B cell (primary cell): Measurements from ENCODE around the gene OR6J1. TPM values are rescaled to one million over a fixed set of nuclear protein-coding genes. Genes with fewer than 3 reads are reported as not detected.
A peak's percentile ranks its signal among the peaks of the same experiment; 100 is the strongest.

Experiments used
- ATAC-seq: fragments of 200-7000 bp; cut with Tn5 transposase; one replicate; pipeline ENCODE4 v1.10.0; 2021; ENCODE audit warnings: low read depth, mild to moderate bottlenecking, moderate number of reproducible peaks, moderate library complexity
- CTCF ChIA-PET: fragments of 350-600 bp; sonication (Branson Sonifier 250); formaldehyde crosslinking; loops from one replicate; lab custom pipeline; 2021; ENCODE audit warnings: antibody characterized with exemption, inconsistent platforms; lab: Charles Lee
- POLR2A ChIA-PET: fragments of 350-600 bp; sonication (Branson Sonifier 250); formaldehyde crosslinking; loops from one replicate; lab custom pipeline; 2021; ENCODE audit warnings: antibody characterized with exemption; lab: Charles Lee
- DNase-seq: peaks from one replicate; pipeline ENCODE4 v3.0.0; 2013
- H2AFZ ChIP-seq: 2 replicates; pipeline ENCODE4 v1.6.1; 2012; ENCODE audit warnings: mild to moderate bottlenecking, low read depth, low read length; ENCODE audit not compliant: insufficient read depth, poor library complexity, severe bottlenecking
- H3K27ac ChIP-seq, 2 donors: 1 replicate in 1 of 2; 2 replicates in 1 of 2; pipeline ENCODE4 v1.5.1; 2012 to 2013; ENCODE audit warnings: low read length in 2 of 2, mild to moderate bottlenecking in 2 of 2, moderate library complexity in 1 of 2
- H3K27me3 ChIP-seq, 4 experiments: fragments of 200-600 bp in 1 of 4; sonication (generic) in 1 of 4; replicated peaks in 1 of 4; 1 replicate in 2 of 4; 2 replicates in 2 of 4; pipeline versions ENCODE4 v1.6.1 to v1.7.0; 2013 to 2016; ENCODE audit warnings: low read length in 3 of 4, mild to moderate bottlenecking in 2 of 4, mixed read lengths in 1 of 4, moderate library complexity in 1 of 4; ENCODE audit not compliant: insufficient read depth in 4 of 4, control insufficient read depth in 3 of 4; ENCODE audit errors: control extremely low read depth in 1 of 4
- H3K36me3 ChIP-seq, 2 experiments: replicated peaks in 1 of 2; 1 replicate in 1 of 2; 2 replicates in 1 of 2; pipeline versions ENCODE4 v1.6.1 to v1.7.1; 2013; ENCODE audit warnings: low read length in 1 of 2; ENCODE audit not compliant: insufficient read depth in 2 of 2, control insufficient read depth in 1 of 2; ENCODE audit errors: control extremely low read depth in 1 of 2, extremely low read depth in 1 of 2
- H3K4me1 ChIP-seq, 2 donors: fragments of 200-600 bp in 1 of 2; sonication (generic) in 1 of 2; 1 replicate in 1 of 2; 2 replicates in 1 of 2; pipeline versions ENCODE4 v1.5.1 to v1.6.1; 2013 to 2017; ENCODE audit warnings: low read length in 2 of 2; ENCODE audit not compliant: control insufficient read depth in 2 of 2, insufficient read depth in 2 of 2
- H3K4me2 ChIP-seq: replicated peaks from 2 replicates; pipeline ENCODE3; 2012; ENCODE audit warnings: mild to moderate bottlenecking, low read depth, low read length; ENCODE audit not compliant: poor library complexity, severe bottlenecking
- H3K4me3 ChIP-seq, 5 experiments: fragments of 200-600 bp in 1 of 5; sonication (generic) in 1 of 5; 1 replicate in 3 of 5; 2 replicates in 2 of 5; pipeline versions ENCODE4 v1.5.1 to v1.7.0; 2011 to 2016; ENCODE audit warnings: low read length in 4 of 5, mild to moderate bottlenecking in 4 of 5, low read depth in 2 of 5, control low read depth in 1 of 5, moderate library complexity in 1 of 5; ENCODE audit not compliant: insufficient read depth in 1 of 5; ENCODE audit errors: control extremely low read depth in 1 of 5, extremely low read depth in 1 of 5
- H3K79me2 ChIP-seq: fragments of 200-600 bp; sonication (generic); one replicate; pipeline ENCODE4 v1.6.0; 2016; ENCODE audit warnings: low read length; ENCODE audit not compliant: control insufficient read depth, insufficient read depth
- H3K9ac ChIP-seq: fragments of 200-600 bp; sonication (generic); 2 replicates; pipeline ENCODE4 v1.6.1; 2017; ENCODE audit warnings: mild to moderate bottlenecking, low read length, moderate library complexity
- H3K9me3 ChIP-seq, 3 donors: one replicate each; pipeline versions ENCODE4 v1.6.1 to v1.7.1; 2013; ENCODE audit warnings: low read length in 2 of 3; ENCODE audit not compliant: control insufficient read depth in 2 of 3, insufficient read depth in 1 of 3; ENCODE audit errors: control extremely low read depth in 1 of 3
- H4K20me1 ChIP-seq: 2 replicates; pipeline ENCODE4 v1.6.0; 2012; ENCODE audit warnings: mild to moderate bottlenecking, low read length; ENCODE audit not compliant: insufficient read depth, control insufficient read depth, poor library complexity, severe bottlenecking
- H3K27ac Mint-ChIP-seq: one replicate; pipeline ENCODE4 v1.8.0; 2021; ENCODE audit warnings: mixed read lengths
- H3K27me3 Mint-ChIP-seq: one replicate; pipeline ENCODE4 v1.8.0; 2021; ENCODE audit warnings: mixed read lengths
- H3K4me1 Mint-ChIP-seq: one replicate; pipeline ENCODE4 v1.8.0; 2021; ENCODE audit warnings: mixed read lengths
- H3K4me3 Mint-ChIP-seq: one replicate; pipeline ENCODE4 v1.8.0; 2021; ENCODE audit warnings: mixed read lengths
- H3K9me3 Mint-ChIP-seq: one replicate; pipeline ENCODE4 v1.8.0; 2022; ENCODE audit warnings: mixed read lengths; ENCODE audit not compliant: insufficient read depth
- CTCF ChIP-seq: fragments of 200-600 bp; IDR thresholded peaks from one replicate; pipeline ENCODE4 v1.8.0; 2022; ENCODE audit warnings: antibody characterized with exemption, mild to moderate bottlenecking
- EZH2 ChIP-seq: IDR thresholded peaks from 2 replicates; pipeline ENCODE4 v1.6.1; 2012; ENCODE audit warnings: borderline replicate concordance, low read depth, mild to moderate bottlenecking, moderate library complexity, low read length; ENCODE audit not compliant: insufficient read depth, poor library complexity, severe bottlenecking
- WGBS: methylation state at CpG from one replicate; pipeline ENCODE4 v1.1.5; 2013; ENCODE audit warnings: missing lambda C conversion rate; ENCODE audit not compliant: insufficient coverage; 5-methylcytosine and 5-hydroxymethylcytosine counted together
- intact Hi-C: fragments of 100-400 bp; cut with micrococcal nuclease; formaldehyde crosslinking; loops from one replicate; pipeline ENCODE4 v1.10.0; 2022
- polyA plus RNA-seq: library from polyadenylated mRNA; depleted of rRNA; stranded (reverse); fragments of >200 nt; gene quantifications from 2 replicates; pipeline ENCODE4 v1.2.3, GENCODE V29; 2012
- total RNA-seq, 2 donors: library from RNA; stranded (reverse); fragments of 120-200 nt in 1 of 2; gene quantifications; 1 replicate in 1 of 2; 2 replicates in 1 of 2; pipeline versions ENCODE4 v1.2.3 to v1.2.4, GENCODE V29; 2013 to 2022

The OR6J1 gene
- total and polyA plus RNA-seq, 2 donors (not counting 1 experiment from before 2014, with no cell fraction given) = not detected

GRCh38 chr14:22598099-22598895, 45.9 kb downstream of the OR6J1 start, which contains the start of gene ABHD4:
Gene ABHD4, plus strand, starts transcription at chr14:22598300. Its CDS starts 7 bp downstream, at chr14:22598307.
- H3K9me3 Mint-ChIP-seq = no peaks in the 10 kb centered on the region
- peak within 1 kb of the TSS; percentile 46 to 76 for H3K27ac ChIP-seq
- intact Hi-C loops = loop anchor here (1.0 to 5.0 kb wide), 2 partner anchors 9 to 254 kb away; partner anchors contain the start of gene DAD1
- peak within 1 kb of the TSS; percentile 90 to 97 (median 92) for H3K4me3 ChIP-seq
- peaks cover 0 to 22% of the 10 kb centered on the region in 2 experiments for H3K36me3 ChIP-seq
- H3K27ac Mint-ChIP-seq = peak within 1 kb of the TSS; percentile 96
- H2AFZ ChIP-seq = peak within 1 kb of the TSS; percentile 94
- H3K4me1 Mint-ChIP-seq = peaks cover 28% of the 10 kb centered on the region
- DNase-seq (peak; percentile 79), ATAC-seq (peak; percentile 96)
- H3K4me2 ChIP-seq = peak within 1 kb of the TSS; percentile 83
- H3K9ac ChIP-seq = peak within 1 kb of the TSS; percentile 92
- H3K27me3 Mint-ChIP-seq = peaks cover 3% of the 10 kb centered on the region
- no peaks in the 10 kb centered on the region for H4K20me1 ChIP-seq
- CTCF ChIA-PET = interaction anchor here (0.6 to 5.3 kb wide), 13 partner anchors 9 to 397 kb away, joined by 3 to 28 read pairs (median 4); partner anchors contain the start of genes DAD1, LRP10 and REM2
- under 1% methylated on average over 41 of the region's 49 CpGs for WGBS
- no peaks in the 10 kb centered on the region for H3K9me3 ChIP-seq
- peaks cover 15 to 22% of the 10 kb centered on the region in 2 donors for H3K4me1 ChIP-seq
- peaks cover 18% of the 10 kb centered on the region for H3K79me2 ChIP-seq
- peak within 1 kb of the TSS; percentile 98 for H3K4me3 Mint-ChIP-seq
- POLR2A ChIA-PET = interaction anchor here (0.6 to 1.8 kb wide), 6 partner anchors 9 to 1438 kb away, joined by 3 to 13 read pairs (median 3); partner anchors contain the start of genes ACIN1, C14orf119 and DAD1
- TF ChIP-seq CTCF (peak; percentile 6), EZH2 (no peak)
- H3K27me3 ChIP-seq = no peaks in the 10 kb centered on the region
